Stimulated activated CD8-positive, alpha-beta memory T cell treated with anti-CD3 and anti-CD28 coated beads, Interleukin-15, amount 100 ng/mL, for 1 hour (primary cell): ENCODE data around the gene CARD14.
"Not testable (repeated sequence)": the region's sequence is repeated elsewhere in the genome, so short reads cannot be mapped to it uniquely, and the experiment has no call there.

Experiments used
- DNase-seq: peaks from one replicate; pipeline ENCODE4 v3.0.0-alpha.2; 2020; ENCODE audit warnings: low read depth

CARD14 gene

GRCh38 chr17:80223838-80224497 lies 54.1 kb downstream of the CARD14 start:
- no peak for DNase-seq

- no peak for DNase-seq
Observed at GRCh38 chr17:80224683-80225082, 54.9 kb downstream of the CARD14 start.

DNA sequence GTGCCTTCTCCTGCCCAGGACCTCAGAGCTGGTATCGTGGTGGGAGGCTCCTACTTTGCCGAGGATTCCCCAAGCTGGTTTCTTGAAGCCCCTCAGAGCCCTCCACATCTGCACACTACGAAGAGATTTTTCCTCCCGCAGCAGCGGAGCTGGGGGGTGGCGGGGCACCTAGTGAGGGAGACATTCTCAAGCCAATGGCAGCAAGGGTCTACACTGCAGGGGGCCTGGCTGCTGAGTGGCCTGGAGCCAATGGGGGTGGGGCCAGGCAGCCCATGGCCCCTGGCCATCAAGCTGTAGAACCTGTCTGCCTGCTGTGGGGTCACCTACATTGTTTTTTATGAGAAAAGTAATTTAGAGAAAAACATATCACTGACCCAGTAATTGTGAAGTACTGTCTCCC lies 55.4 kb downstream of the CARD14 start:
- no peak for DNase-seq

DNA sequence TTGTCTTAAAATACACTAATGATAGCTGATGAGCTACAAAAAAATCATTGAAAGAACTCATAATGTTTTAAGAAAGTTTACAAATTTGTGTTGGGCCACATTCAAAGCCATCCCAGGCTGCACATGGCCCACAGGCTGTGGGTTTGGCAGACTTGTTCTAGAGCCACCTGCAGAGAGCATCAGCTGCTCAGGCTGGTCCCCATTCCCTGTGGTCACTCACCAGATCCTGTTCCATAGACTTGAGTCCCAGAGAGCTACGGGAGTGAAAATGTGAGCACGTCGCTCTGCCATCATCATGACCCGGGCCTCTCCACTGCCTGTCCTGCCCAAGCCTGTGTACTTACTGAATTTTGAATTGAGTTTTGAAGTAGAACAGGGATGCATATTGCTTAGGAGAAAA lies 57.3 kb downstream of the CARD14 start:
- no peak for DNase-seq

DNA sequence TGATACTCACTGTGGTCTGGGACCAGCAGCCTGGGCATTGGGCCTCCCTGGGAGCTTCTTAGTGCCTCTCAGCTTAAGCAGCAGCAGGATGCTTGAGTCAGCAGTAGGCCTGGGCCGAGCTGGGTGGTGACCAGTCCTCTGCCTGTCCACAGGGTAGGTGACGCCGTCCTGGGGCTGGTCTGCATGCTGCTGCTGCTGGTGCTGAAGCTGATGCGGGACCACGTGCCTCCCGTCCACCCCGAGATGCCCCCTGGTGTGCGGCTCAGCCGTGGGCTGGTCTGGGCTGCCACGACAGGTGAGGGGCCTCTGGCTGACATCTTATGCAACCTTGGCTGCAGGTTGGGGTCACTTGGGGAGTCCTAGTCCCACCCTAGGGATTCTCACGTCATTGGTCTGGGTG lies 57.8 kb downstream of the CARD14 start:
- no peak for DNase-seq

GRCh38 chr17:80228477-80228876 lies 58.6 kb downstream of the CARD14 start:
- DNase-seq, result no peak

GRCh38 chr17:80229011-80229410 lies 59.2 kb downstream of the CARD14 start:
- DNase-seq, result no peak

GRCh38 chr17:80232438-80232837 lies 62.6 kb downstream of the CARD14 start:
- no peak for DNase-seq

- no peak for DNase-seq
Observed at GRCh38 chr17:80233202-80233601, 63.4 kb downstream of the CARD14 start.

DNA sequence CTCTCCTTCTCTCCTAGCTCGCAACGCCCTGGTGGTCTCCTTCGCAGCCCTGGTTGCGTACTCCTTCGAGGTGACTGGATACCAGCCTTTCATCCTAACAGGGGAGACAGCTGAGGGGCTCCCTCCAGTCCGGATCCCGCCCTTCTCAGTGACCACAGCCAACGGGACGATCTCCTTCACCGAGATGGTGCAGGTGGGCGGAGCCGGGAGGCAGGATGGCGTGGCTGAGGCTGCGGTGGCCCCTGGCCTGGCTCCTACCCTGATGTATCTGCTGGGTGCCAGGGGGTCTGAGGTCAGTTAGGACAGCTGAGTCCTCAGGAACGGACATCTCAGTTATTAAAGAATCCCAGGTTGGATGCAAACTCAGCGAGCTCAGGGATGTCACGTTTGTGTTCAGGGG lies 67.1 kb downstream of the CARD14 start:
- DNase-seq, result no peak

DNA sequence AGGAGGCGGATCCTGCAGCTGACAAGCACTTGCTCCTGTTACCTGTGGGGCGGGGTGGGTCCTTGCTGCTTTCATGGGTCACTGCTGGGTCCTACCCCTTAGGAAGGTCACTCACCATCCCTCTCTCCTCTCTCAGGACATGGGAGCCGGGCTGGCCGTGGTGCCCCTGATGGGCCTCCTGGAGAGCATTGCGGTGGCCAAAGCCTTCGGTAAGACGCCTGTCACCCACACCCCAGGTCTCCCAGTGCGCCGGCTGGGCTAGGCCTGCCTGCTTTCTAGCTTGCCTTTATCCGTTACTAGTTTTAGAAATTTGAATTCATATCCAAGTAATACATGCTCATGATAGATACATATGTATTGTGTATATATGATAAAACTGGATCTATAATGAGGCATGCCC lies 67.6 kb downstream of the CARD14 start:
- DNase-seq, result no peak

DNA sequence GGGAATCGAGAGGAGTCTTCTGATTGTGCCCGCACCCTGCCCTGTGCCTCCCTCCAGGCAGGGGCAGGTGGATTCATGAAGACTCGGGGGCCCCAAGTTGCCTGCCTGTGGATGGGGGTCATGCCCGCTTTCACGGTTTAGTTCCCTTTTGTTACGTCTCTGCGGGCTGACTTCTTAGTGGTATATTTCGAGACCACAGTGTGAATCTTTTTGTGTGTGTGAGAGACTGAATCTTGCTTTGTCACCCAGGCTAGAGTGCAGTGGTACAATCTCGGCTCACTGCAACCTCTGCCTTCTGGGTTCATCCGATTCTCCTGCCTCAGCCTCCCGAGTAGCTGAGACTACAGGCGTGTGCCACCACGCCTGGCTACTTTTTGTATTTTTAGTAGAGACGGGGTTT lies 72.7 kb downstream of the CARD14 start:
- DNase-seq, result no peak

GRCh38 chr17:80243526-80244433 lies 74.0 kb downstream of the CARD14 start:
- DNase-seq, result no peak

- not testable (repeated sequence) for DNase-seq
Observed at GRCh38 chr17:80244448-80244847, 74.6 kb downstream of the CARD14 start.

DNA sequence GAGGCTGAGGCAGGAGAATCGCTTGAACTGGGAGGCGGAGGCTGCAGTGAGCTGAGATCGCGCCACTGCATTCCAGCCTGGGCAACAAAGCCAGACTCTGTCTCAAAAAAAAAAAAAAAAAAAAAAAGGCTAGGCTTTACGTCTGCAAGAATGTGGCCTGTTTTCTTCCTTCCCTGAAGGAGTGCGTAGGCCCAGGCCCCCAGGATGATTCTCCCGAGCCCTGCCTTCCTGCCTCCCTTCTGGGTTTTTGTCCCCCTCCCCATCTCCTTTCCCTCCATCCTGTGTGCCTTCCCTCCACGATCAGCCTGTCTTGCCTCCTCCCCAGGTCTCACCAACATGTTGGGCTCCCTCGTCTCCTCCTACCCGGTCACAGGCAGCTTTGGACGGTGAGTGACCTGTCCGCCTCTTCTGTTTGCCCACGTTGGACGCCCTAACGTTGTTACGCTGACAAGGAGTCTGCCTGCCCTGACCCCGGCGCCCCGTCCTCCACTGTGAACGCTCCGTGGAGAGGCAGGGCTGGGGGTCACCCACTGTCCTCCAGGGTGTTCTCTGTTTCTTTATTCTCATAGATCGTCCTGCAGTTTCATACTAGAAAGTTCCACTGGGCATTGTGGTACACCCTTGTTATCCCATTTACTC lies 75.2 kb downstream of the CARD14 start:
- DNase-seq, result no peak

GRCh38 chr17:80245566-80246265 lies 75.9 kb downstream of the CARD14 start:
- DNase-seq, result no peak

DNA sequence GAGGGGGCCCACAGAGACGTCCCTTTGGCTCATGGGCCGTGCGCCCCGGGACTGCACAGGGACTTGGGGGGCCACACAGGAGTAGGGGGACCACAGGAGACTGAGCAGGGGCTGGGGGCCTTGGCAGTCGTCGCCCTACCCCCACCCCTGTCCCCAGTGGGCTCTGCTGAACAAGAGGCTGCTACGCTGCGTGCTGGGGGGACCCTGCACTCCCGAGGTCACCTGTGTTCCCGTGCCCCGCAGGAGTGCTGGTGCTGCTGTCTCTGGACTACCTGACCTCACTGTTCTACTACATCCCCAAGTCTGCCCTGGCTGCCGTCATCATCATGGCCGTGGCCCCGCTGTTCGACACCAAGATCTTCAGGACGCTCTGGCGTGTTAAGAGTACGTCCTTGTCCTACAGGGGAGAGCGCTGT lies 76.4 kb downstream of the CARD14 start:
- no peak for DNase-seq

DNA sequence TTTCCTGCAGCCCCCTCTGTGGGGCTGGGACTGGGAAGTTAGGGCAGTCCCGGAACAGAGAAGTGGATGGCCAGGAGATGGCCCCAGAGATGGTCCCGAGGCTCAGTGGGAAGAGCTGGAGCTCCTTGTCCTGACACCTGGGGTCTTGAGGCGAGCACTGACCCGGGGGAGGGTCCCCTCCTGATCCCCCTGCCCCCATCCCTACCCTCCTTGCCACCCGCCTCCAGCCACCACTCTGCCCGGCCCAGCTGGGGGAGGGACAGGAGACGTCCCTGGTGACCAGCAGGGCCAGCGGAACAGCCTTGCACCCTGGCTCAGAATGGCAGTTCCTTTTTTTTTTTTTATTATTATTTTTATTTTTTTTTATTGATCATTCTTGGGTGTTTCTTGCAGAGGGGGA lies 76.9 kb downstream of the CARD14 start:
- DNase-seq, result no peak

GRCh38 chr17:80247561-80247960 lies 77.7 kb downstream of the CARD14 start:
- no peak for DNase-seq

DNA sequence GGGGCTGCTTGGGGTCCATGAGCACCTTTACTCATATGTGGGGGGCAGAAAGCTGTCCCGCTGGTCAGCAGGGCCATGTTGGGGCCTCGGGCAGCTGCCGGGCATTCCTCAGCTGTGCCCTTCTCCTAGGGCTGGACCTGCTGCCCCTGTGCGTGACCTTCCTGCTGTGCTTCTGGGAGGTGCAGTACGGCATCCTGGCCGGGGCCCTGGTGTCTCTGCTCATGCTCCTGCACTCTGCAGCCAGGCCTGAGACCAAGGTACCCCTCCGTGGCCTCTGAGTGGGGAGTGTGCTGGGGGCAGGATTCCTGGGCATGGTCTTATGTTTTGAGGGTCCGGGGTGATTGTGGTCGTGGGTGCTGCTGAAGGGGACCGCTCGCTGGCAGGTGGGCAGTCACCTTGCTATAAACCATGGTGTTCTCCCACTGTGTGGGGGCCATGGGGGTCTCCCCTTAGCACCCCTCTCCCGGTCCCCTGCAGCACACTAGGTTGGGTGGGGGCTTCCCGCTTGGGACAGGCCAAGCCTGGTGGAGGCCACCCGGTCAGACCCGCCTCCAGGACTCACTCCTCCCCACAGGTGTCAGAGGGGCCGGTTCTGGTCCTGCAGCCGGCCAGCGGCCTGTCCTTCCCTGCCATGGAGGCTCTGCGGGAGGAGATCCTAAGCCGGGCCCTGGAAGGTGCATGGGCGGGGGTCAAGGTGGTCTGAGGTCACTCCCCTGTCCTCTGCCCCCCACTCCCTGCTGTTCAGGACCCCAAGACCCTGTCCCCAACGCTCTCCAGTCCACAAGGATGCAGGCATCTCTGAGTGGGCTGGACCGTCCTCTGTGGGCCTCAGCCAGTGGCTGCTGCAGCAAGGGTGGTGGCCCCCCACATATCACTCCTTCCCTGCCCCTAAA lies 78.4 kb downstream of the CARD14 start:
- no peak for DNase-seq
